Heart right ventricle (tissue), 16 donors: ENCODE data around the gene TRAK1. TPM values are rescaled to one million over a fixed set of nuclear protein-coding genes. Genes with fewer than 3 reads are reported as not detected.

Experiments used
- ATAC-seq, 8 donors: fragments of 200-7000 bp; cut with Tn5 transposase; one replicate each; pipeline ENCODE4 v1.9.1; 2020; ENCODE audit warnings: mild to moderate bottlenecking in 8 of 8, moderate library complexity in 8 of 8, moderate number of reproducible peaks in 1 of 8
- DNase-seq, 2 donors: peaks; one replicate each; pipeline ENCODE4 v3.0.0-alpha.2; 2020
- H3K27ac ChIP-seq, 10 donors: fragments of 200-600 bp; sonication (generic) in 2 of 10; one replicate each; pipeline versions ENCODE4 v1.5.0 to v1.8.0; 2020 to 2022; ENCODE audit warnings: mild to moderate bottlenecking in 3 of 10
- H3K27me3 ChIP-seq, 7 donors: fragments of 200-600 bp; one replicate each; pipeline ENCODE4 v1.8.0; 2021 to 2022; ENCODE audit warnings: mild to moderate bottlenecking in 2 of 7
- H3K36me3 ChIP-seq, 9 donors: fragments of 200-600 bp; sonication (generic) in 1 of 9; one replicate each; pipeline versions ENCODE4 v1.5.0 to v1.8.0; 2020 to 2022; ENCODE audit warnings: mild to moderate bottlenecking in 2 of 9
- H3K4me1 ChIP-seq, 9 donors: fragments of 200-600 bp; sonication (generic) in 1 of 9; one replicate each; pipeline versions ENCODE4 v1.5.0 to v1.8.0; 2020 to 2022; ENCODE audit warnings: mild to moderate bottlenecking in 4 of 9
- H3K4me3 ChIP-seq, 10 donors: fragments of 200-600 bp; sonication (generic) in 2 of 10; one replicate each; pipeline versions ENCODE4 v1.5.0 to v1.8.0; 2020 to 2022; ENCODE audit warnings: mild to moderate bottlenecking in 7 of 10, moderate library complexity in 2 of 10
- H3K9me3 ChIP-seq, 11 donors: fragments of 200-600 bp in 10 of 11; sonication (generic) in 2 of 11; one replicate each; pipeline versions ENCODE4 v1.5.0 to v1.8.0; 2013 to 2022; ENCODE audit warnings: mild to moderate bottlenecking in 2 of 11, control low read depth in 1 of 11, moderate library complexity in 1 of 11
- WGBS, 2 donors: extraction: QIAGEN DNeasy Blood & Tissue Kit; methylation state at CpG; one replicate each; pipeline ENCODE4 v1.1.7; 2013; ENCODE audit warnings: inconsistent platforms in 1 of 2; 5-methylcytosine and 5-hydroxymethylcytosine counted together
- intact Hi-C, 10 donors: fragments of 100-400 bp; cut with DNase I; formaldehyde crosslinking; loops; one replicate each; pipeline versions ENCODE4 v1.11.1 to v1.14.2; 2022
- polyA plus RNA-seq, 2 donors: library from polyadenylated mRNA; stranded (reverse); fragments of 200-250 nt; gene quantifications; one replicate each; pipeline ENCODE4 v1.2.3, GENCODE V29; 2013
- total RNA-seq, 10 donors: library from RNA; stranded (reverse); fragmentation: NEBNext Ultra II Directional in 3 of 10; extraction: Animal tissue kit (Norgen Biotek cat#: 25700) in 3 of 10; gene quantifications; one replicate each; pipeline versions ENCODE4 v1.2.1 to v1.2.4, GENCODE V29; 2021 to 2023
- TF ChIP-seq, protein P1 (sequence below), 9 donors: fragments of 200-600 bp; sonication (generic) in 2 of 9; IDR thresholded peaks; one replicate each; pipeline versions ENCODE4 v1.5.0 to v1.8.0; 2021 to 2022; ENCODE audit warnings: antibody characterized with exemption in 9 of 9, mild to moderate bottlenecking in 5 of 9, moderate library complexity in 1 of 9
- donor health status: Arrhythmogenic right ventricular cardiomyopathy.
- donor health status: ischemic (EF 13 %, LVEDD 7.1; RV severe dilation, severe dysfunction).
- donor health status: healthy with polysubstance abuse.
- donor health status: DM: no; HTN: yes; CAD: no.
- donor health status: DM: no; HTN: no; CAD: no.
- donor health status: ischemic (EF 25% LVEDD 6.9; RV normal size, moderate dysfunction).
- donor health status: ischemic (EF 25% LVEDD 5.7; RV mildly dilated, moderate dysfunction).
- donor health status: healthy.
- donor health status: DM: yes; HTN: yes; CAD: no.
- donor health status: Ischemic cardiomyopathy.
- donor health status: ischemic (EF 35%, LVEDD 5.7; RV mildly dilated, moderate dysfunction).
- donor health status: nonischemic (EF 11% LVEDD 7.7; RV severe dilation, severe dysfunction).
- donor health status: DM: yes; HTN: yes; CAD: no.
- donor health status: PGD.
- donor health status: ischemic (EF 29% LVEDD 5.4; RV normal size, mild dysfunction).
- donor health status: nonischemic (EF 23%, LVEDD 6.1; RV moderate dilation, normal function).

TRAK1 gene
- total and polyA plus RNA-seq, 12 donors: 35.5 to 423 (median 303) TPM

- no peak overlapping the region for H3K27ac ChIP-seq
- no peaks in the 10 kb centered on the region for H3K27me3 ChIP-seq
- intact Hi-C loops: loop anchor here in 6 of 10 donors (10.0 kb wide), 2 partner anchors 184 to 304 kb away; no protein-coding TSS in a partner anchor
- 89% methylated on average over 3 of the region's 3 CpGs for WGBS, 2 donors
- H3K4me3 ChIP-seq: no peak overlapping the region
- peaks cover 3 to 14% (median 7%) of the 10 kb centered on the region in 9 donors for H3K4me1 ChIP-seq
- DNase-seq (no peak), ATAC-seq (no peak)
- peaks cover 8 to 99% (median 77%) of the 10 kb centered on the region in 9 donors for H3K36me3 ChIP-seq
- no peaks in the 10 kb centered on the region for H3K9me3 ChIP-seq
- TF ChIP-seq, protein P1, sequence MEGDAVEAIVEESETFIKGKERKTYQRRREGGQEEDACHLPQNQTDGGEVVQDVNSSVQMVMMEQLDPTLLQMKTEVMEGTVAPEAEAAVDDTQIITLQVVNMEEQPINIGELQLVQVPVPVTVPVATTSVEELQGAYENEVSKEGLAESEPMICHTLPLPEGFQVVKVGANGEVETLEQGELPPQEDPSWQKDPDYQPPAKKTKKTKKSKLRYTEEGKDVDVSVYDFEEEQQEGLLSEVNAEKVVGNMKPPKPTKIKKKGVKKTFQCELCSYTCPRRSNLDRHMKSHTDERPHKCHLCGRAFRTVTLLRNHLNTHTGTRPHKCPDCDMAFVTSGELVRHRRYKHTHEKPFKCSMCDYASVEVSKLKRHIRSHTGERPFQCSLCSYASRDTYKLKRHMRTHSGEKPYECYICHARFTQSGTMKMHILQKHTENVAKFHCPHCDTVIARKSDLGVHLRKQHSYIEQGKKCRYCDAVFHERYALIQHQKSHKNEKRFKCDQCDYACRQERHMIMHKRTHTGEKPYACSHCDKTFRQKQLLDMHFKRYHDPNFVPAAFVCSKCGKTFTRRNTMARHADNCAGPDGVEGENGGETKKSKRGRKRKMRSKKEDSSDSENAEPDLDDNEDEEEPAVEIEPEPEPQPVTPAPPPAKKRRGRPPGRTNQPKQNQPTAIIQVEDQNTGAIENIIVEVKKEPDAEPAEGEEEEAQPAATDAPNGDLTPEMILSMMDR (IDR thresholded peaks at IDR 0.05): no peak
Observed at GRCh38 chr3:42198709-42199108, 107.6 kb downstream of the TRAK1 start.

DNA sequence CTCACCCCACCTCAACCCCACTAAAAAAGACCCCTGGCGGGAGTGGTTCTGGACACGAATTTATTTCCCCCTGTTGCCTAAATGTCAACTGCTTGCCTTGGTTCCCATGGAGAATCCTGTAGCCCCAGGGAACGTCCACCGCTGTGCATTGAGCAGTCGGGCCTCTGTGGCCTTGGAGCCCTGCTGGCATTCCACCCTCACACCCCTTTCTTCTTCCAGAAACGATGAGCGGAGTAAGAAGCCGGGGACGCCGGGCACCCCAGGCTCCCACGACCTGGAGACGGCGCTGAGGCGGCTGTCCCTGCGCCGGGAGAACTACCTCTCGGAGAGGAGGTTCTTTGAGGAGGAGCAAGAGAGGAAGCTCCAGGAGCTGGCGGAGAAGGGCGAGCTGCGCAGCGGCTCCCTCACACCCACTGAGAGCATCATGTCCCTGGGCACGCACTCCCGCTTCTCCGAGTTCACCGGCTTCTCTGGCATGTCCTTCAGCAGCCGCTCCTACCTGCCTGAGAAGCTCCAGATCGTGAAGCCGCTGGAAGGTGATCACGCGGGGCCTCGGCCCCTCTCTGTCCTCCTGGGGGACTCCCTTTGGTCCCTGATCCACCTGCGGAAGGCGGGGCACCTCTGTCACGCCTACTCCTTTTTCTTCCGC lies 111.2 kb downstream of the TRAK1 start:
- no peaks in the 10 kb centered on the region for H3K9me3 ChIP-seq
- H3K4me1 ChIP-seq: peaks cover 0 to 19% (median 0%) of the 10 kb centered on the region in 9 donors
- peaks cover 3 to 99% (median 65%) of the 10 kb centered on the region in 9 donors for H3K36me3 ChIP-seq
- peak in 1 of 8 donors; percentile 10 for ATAC-seq
- TF ChIP-seq, protein P1 (IDR thresholded peaks at IDR 0.05): no peak
- WGBS, 2 donors: 93% methylated on average over 35 of the region's 35 CpGs
- intact Hi-C loops: no loop called here
- no peak for DNase-seq
- no peak overlapping the region for H3K27ac ChIP-seq
- H3K4me3 ChIP-seq: no peak overlapping the region
- H3K27me3 ChIP-seq: no peaks in the 10 kb centered on the region

- peaks cover 0 to 20% (median 0%) of the 10 kb centered on the region in 9 donors for H3K4me1 ChIP-seq
- no peak overlapping the region for H3K27ac ChIP-seq
- TF ChIP-seq, protein P1 (IDR thresholded peaks at IDR 0.05): no peak
- H3K27me3 ChIP-seq: no peaks in the 10 kb centered on the region
- H3K4me3 ChIP-seq: no peak overlapping the region
- peaks cover 3 to 99% (median 45%) of the 10 kb centered on the region in 9 donors for H3K36me3 ChIP-seq
- ATAC-seq (no peak), DNase-seq (no peak)
- 97 to 99% methylated on average over 2 of the region's 2 CpGs for WGBS, 2 donors
- H3K9me3 ChIP-seq: no peaks in the 10 kb centered on the region
- intact Hi-C loops: no loop called here
Observed at GRCh38 chr3:42204867-42205599, 113.9 kb downstream of the TRAK1 start.

GRCh38 chr3:42205800-42206514 lies 114.8 kb downstream of the TRAK1 start:
- intact Hi-C loops: no loop called here

More at GRCh38 chr3:42205800-42206514, 114.8 kb downstream of the TRAK1 start:
- Histone ChIP-seq H3K4me3 (no peak overlapping the region), H3K36me3 (peaks cover 6 to 99% (median 40%) of the 10 kb centered on the region in 9 donors), H3K9me3 (no peaks in the 10 kb centered on the region), H3K4me1 (peaks cover 0 to 20% (median 0%) of the 10 kb centered on the region in 9 donors), H3K27ac (no peak overlapping the region), H3K27me3 (no peaks in the 10 kb centered on the region)
- 90% methylated on average over 4 of the region's 4 CpGs for WGBS, 2 donors
- ATAC-seq (peak in 4 of 8 donors; percentile 25 to 52 (median 35)), DNase-seq (no peak)
- TF ChIP-seq, protein P1 (IDR thresholded peaks at IDR 0.05): no peak
